CD4-positive, alpha-beta T cell (primary cell): ENCODE measurements around the gene NELFB. TPM values are rescaled to one million over a fixed set of nuclear protein-coding genes. Genes with fewer than 3 reads are reported as not detected.

ENCODE experiments used
- ATAC-seq: fragments of 200-7000 bp; cut with Tn5 transposase; one replicate; pipeline ENCODE4 v1.10.0; 2022; ENCODE audit warnings: mild to moderate bottlenecking; ENCODE audit not compliant: poor library complexity
- CTCF ChIA-PET: fragments of 350-600 bp; sonication (Branson Sonifier 250); formaldehyde crosslinking; loops from one replicate; lab custom pipeline; 2021; ENCODE audit warnings: antibody characterized with exemption, inconsistent platforms; lab: Charles Lee
- POLR2A ChIA-PET: fragments of 350-600 bp; sonication (Branson Sonifier 250); formaldehyde crosslinking; loops from one replicate; lab custom pipeline; 2021; ENCODE audit warnings: antibody characterized with exemption, inconsistent platforms; lab: Charles Lee
- DNase-seq, 14 experiments: peaks; one replicate each; pipeline ENCODE4 v3.0.0-alpha.2; 2013 to 2020; ENCODE audit warnings: mixed read lengths in 2 of 14
- H3K27ac ChIP-seq, 2 donors: one replicate each; pipeline versions ENCODE4 v1.5.1 to v1.7.0; 2013; ENCODE audit warnings: low read length in 2 of 2, low read depth in 1 of 2, mild to moderate bottlenecking in 1 of 2
- H3K27me3 ChIP-seq, 2 experiments: 1 replicate in 1 of 2; 2 replicates in 1 of 2; pipeline versions ENCODE4 v1.6.1 to v1.7.0; 2013; ENCODE audit warnings: low read length in 2 of 2, control low read depth in 1 of 2, mild to moderate bottlenecking in 1 of 2, moderate library complexity in 1 of 2; ENCODE audit not compliant: insufficient read depth in 2 of 2, control insufficient read depth in 1 of 2
- H3K36me3 ChIP-seq: one replicate; pipeline ENCODE4 v1.6.1; 2013; ENCODE audit warnings: low read length, control low read depth; ENCODE audit not compliant: insufficient read depth
- H3K4me1 ChIP-seq: one replicate; pipeline ENCODE4 v1.6.1; 2013; ENCODE audit warnings: low read length, control low read depth; ENCODE audit not compliant: insufficient read depth
- H3K4me3 ChIP-seq: one replicate; pipeline ENCODE4 v1.5.1; 2013; ENCODE audit warnings: mild to moderate bottlenecking, low read length, moderate library complexity
- H3K9me3 ChIP-seq, 2 experiments: 1 replicate in 1 of 2; 2 replicates in 1 of 2; pipeline versions ENCODE4 v1.6.1 to v1.7.0; 2013; ENCODE audit warnings: low read length in 2 of 2, mild to moderate bottlenecking in 2 of 2, control low read depth in 1 of 2, moderate library complexity in 1 of 2; ENCODE audit not compliant: control insufficient read depth in 1 of 2, insufficient read depth in 1 of 2
- H3K27ac Mint-ChIP-seq: one replicate; pipeline ENCODE4 v1.8.0; 2020; ENCODE audit warnings: mixed read lengths
- H3K27me3 Mint-ChIP-seq: one replicate; pipeline ENCODE4 v1.8.0; 2021; ENCODE audit warnings: mixed read lengths
- H3K36me3 Mint-ChIP-seq: one replicate; pipeline ENCODE4 v1.8.0; 2021; ENCODE audit warnings: low read depth, mixed read lengths
- H3K4me1 Mint-ChIP-seq: one replicate; pipeline ENCODE4 v1.8.0; 2021; ENCODE audit warnings: low read depth, mixed read lengths
- H3K4me3 Mint-ChIP-seq: one replicate; pipeline ENCODE4 v1.8.0; 2020; ENCODE audit warnings: mild to moderate bottlenecking, mixed read lengths
- H3K9me3 Mint-ChIP-seq: one replicate; pipeline ENCODE4 v1.8.0; 2020; ENCODE audit warnings: mixed read lengths
- intact Hi-C, 2 experiments: fragments of 100-400 bp; cut with DNase I in 1 of 2; cut with micrococcal nuclease in 1 of 2; formaldehyde crosslinking; loops; one replicate each; pipeline versions ENCODE4 v1.15.1 to v1.9.0; 2023 to 2025; cut with DNase I, micrococcal nuclease
- total RNA-seq, 174 experiments: library from RNA in 2 of 174; stranded (reverse) in 2 of 174; gene quantifications; one replicate each; pipeline ENCODE4 v1.2.3 and lab custom pipeline; 2021 to 2026
- TF ChIP-seq, protein P1 (sequence below): fragments of 200-600 bp; IDR thresholded peaks from one replicate; pipeline ENCODE4 v1.8.0; 2022; ENCODE audit warnings: antibody characterized with exemption, mild to moderate bottlenecking

The NELFB gene
- total RNA-seq, 2 experiments from 2014 or later, result 20.7 to 21.2 TPM

DNA sequence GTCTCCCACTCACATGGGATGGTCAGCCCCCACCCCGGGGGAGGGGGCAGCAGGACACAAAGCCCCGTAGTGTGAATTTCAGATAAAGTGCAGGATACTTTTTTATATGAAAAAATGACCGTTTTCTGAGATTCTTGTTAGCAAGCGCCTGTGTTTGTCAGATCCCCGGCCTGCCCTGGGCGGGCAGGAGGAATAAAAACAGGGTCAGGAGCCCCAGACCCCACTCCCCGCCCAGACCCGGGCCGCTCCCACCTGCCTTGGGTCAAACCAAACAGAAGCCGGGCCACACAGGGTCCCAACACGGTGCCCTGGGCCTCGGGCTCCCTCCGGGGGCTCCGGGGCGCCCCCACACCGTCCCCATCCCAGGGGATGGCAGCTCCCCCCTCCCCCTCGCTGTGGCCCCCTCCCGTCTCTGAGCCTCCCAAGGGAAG, 60.5 kb downstream of the NELFB start:
- H3K27ac ChIP-seq, result no peak overlapping the region
- ChIA-PET CTCF (no interaction called here), POLR2A (no interaction called here)
- H3K4me1 ChIP-seq, result peaks cover 32% of the 10 kb centered on the region
- no peaks in the 10 kb centered on the region for H3K36me3 ChIP-seq
- no peak overlapping the region for H3K27ac Mint-ChIP-seq
- TF ChIP-seq, protein P1, sequence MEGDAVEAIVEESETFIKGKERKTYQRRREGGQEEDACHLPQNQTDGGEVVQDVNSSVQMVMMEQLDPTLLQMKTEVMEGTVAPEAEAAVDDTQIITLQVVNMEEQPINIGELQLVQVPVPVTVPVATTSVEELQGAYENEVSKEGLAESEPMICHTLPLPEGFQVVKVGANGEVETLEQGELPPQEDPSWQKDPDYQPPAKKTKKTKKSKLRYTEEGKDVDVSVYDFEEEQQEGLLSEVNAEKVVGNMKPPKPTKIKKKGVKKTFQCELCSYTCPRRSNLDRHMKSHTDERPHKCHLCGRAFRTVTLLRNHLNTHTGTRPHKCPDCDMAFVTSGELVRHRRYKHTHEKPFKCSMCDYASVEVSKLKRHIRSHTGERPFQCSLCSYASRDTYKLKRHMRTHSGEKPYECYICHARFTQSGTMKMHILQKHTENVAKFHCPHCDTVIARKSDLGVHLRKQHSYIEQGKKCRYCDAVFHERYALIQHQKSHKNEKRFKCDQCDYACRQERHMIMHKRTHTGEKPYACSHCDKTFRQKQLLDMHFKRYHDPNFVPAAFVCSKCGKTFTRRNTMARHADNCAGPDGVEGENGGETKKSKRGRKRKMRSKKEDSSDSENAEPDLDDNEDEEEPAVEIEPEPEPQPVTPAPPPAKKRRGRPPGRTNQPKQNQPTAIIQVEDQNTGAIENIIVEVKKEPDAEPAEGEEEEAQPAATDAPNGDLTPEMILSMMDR, result no peak
- H3K27me3 Mint-ChIP-seq, result no peaks in the 10 kb centered on the region
- intact Hi-C loops, result no loop called here
- DNase-seq (peak in 1 of 14 experiments; percentile 15), ATAC-seq (no peak)
- H3K4me3 ChIP-seq, result no peak overlapping the region
- H3K27me3 ChIP-seq, result peaks cover 9 to 17% of the 10 kb centered on the region in 2 experiments
- no peaks in the 10 kb centered on the region for H3K36me3 Mint-ChIP-seq
- no peaks in the 10 kb centered on the region for H3K9me3 Mint-ChIP-seq
- peaks cover 0 to 9% of the 10 kb centered on the region in 2 experiments for H3K9me3 ChIP-seq
- H3K4me1 Mint-ChIP-seq, result no peaks in the 10 kb centered on the region
- no peak overlapping the region for H3K4me3 Mint-ChIP-seq

DNA sequence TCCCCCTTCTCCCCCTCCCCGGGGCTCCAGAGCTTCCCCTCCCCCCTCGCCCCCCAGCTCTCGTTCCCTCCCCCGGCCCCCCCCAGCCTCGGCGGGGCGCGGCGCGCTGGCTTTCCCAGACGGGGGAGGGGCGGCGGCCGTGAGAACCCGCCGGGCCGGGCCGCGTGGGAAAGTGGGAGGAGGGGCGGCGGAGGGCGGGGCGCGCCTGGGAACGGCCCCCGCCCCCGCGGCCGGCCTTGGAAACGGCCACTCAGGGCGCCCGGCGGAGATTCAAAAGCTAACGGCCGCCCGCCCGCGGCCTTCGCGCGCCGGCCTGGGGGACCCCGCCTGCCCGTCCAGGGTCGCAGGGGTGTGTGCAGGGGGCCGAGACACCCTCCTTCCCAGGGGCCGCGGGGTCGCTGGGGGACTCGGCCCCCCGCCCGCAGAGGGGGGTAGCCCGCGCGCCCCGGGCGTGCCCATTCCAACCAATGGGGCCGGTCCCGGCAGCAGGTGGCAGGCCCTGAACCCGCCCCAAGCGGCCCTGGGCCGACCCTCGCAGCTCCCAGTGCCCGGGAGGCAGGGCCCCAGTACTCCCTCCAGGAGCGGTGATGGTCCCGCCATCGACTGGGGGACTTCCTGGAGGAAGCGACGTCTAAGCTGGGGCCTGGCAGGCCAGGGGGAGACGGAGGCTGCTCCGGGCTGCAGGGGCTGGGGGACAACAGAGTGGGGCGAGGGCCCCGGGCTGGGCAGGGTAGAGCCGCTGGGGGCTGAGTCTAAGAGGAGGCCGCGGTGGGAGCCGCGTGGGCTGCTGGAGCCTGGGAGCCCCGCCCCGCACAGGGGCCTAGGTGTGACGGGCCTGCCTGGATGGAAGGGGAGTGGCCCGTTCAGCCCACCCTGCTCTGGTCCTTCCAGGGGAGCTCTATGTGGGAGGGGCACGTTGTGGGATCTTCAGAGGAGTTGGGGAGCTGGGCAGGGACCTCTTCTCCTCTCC, 61.2 kb downstream of the NELFB start:
- no peak overlapping the region for H3K27ac ChIP-seq
- H3K36me3 ChIP-seq, result no peaks in the 10 kb centered on the region
- peaks cover 37% of the 10 kb centered on the region for H3K4me1 ChIP-seq
- Mint-ChIP-seq H3K4me1 (no peaks in the 10 kb centered on the region), H3K27me3 (no peaks in the 10 kb centered on the region), H3K27ac (no peak overlapping the region), H3K4me3 (no peak overlapping the region), H3K9me3 (no peaks in the 10 kb centered on the region), H3K36me3 (no peaks in the 10 kb centered on the region)
- peak; percentile 41 for ATAC-seq
- no peak overlapping the region for H3K4me3 ChIP-seq
- intact Hi-C loops, result no loop called here
- CTCF ChIA-PET, result no interaction called here
- TF ChIP-seq, protein P1, result no peak
- H3K27me3 ChIP-seq, result peaks cover 9 to 20% of the 10 kb centered on the region in 2 experiments
- POLR2A ChIA-PET, result interaction anchor here (0.8 kb wide), 1 partner anchor 14 kb away, joined by 3 read pairs; the partner anchor contains the start of gene NRARP
- peaks cover 0 to 10% of the 10 kb centered on the region in 2 experiments for H3K9me3 ChIP-seq
- DNase-seq, result peak in 2 of 14 experiments; percentile 14 to 21

DNA sequence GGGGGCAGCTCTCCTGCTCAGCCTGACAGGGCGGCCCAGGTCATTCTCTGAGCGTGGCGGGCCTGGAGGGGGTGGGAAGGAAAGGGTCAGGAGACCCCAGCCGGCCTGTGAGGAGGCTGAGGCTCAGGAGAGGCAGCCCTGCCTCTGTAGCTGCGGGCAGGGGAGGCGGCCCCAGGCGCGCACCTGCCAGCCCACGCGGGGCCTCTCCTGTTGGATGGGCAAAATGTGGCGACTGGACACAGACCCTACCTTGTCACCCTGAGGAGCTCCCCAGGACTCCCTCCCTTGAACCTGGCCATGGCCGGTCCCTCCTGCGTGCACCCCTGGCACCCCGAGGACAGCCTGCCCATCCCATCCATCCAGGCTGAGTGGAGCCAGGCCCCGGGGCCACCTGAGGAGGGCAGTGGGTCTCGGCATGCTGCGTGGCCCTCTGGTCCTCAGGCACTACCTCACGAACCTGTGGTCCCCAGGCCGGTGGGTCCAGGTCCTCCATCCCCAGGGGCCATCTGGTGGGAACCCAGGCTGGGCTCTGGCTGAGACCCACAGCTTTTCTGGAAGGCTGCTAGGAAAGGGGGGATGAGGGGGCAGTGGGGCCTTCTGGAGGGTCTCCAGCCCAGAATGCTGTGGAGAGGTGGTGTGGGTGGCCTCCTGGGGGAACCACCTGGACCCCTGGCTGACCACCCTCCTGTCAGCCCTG, 62.0 kb downstream of the NELFB start:
- no peak overlapping the region for H3K27ac Mint-ChIP-seq
- peaks cover 3% of the 10 kb centered on the region for H3K27me3 Mint-ChIP-seq
- POLR2A ChIA-PET, result interaction anchor here (0.8 kb wide), 1 partner anchor 15 kb away, joined by 3 read pairs; the partner anchor contains the start of gene NRARP

More for the DNA sequence above, 62.0 kb downstream of the NELFB start:
- intact Hi-C loops, result no loop called here
- peaks cover 0 to 10% of the 10 kb centered on the region in 2 experiments for H3K9me3 ChIP-seq
- ATAC-seq, result no peak
- peaks cover 34% of the 10 kb centered on the region for H3K4me1 ChIP-seq
- H3K4me1 Mint-ChIP-seq, result no peaks in the 10 kb centered on the region
- H3K4me3 ChIP-seq, result no peak overlapping the region
- H3K36me3 ChIP-seq, result no peaks in the 10 kb centered on the region
- no peak overlapping the region for H3K27ac ChIP-seq
- H3K9me3 Mint-ChIP-seq, result no peaks in the 10 kb centered on the region
- TF ChIP-seq, protein P1, result no peak
- CTCF ChIA-PET, result no interaction called here
- peaks cover 9 to 22% of the 10 kb centered on the region in 2 experiments for H3K27me3 ChIP-seq
- H3K36me3 Mint-ChIP-seq, result no peaks in the 10 kb centered on the region
- peak in 2 of 14 experiments; percentile 2 to 19 for DNase-seq
- no peak overlapping the region for H3K4me3 Mint-ChIP-seq
